ENCODE data around the gene TMED10. TPM values are rescaled to one million over a fixed set of nuclear protein-coding genes. Genes with fewer than 3 reads are reported as not detected.

TMED10 gene
- total RNA-seq, 1 donor from 2014 or later: 220 TPM

- Histone ChIP-seq H3K9me3 (ENCODE audit: low read depth) (no peaks in the 10 kb centered on the region), H3K27ac (no peak overlapping the region), H3K4me2 (no peak overlapping the region), H2AFZ (replicated peaks) (no peak overlapping the region), H3K79me2 (ENCODE audit: low read depth) (no peaks in the 10 kb centered on the region), H3K9ac (no peak overlapping the region), H3K27me3 (no peaks in the 10 kb centered on the region), H3K4me1 (no peaks in the 10 kb centered on the region), H3K36me3 (no peaks in the 10 kb centered on the region), H3F3A (ENCODE audit: low read depth) (no peaks in the 10 kb centered on the region), H3K4me3 (no peak overlapping the region), H4K20me1 (ENCODE audit: low read depth) (no peaks in the 10 kb centered on the region)
- Mint-ChIP-seq H3K36me3 (no peaks in the 10 kb centered on the region), H3K9me3 (no peaks in the 10 kb centered on the region), H3K4me1 (no peaks in the 10 kb centered on the region), H3K4me3 (no peak overlapping the region), H3K27ac (no peak overlapping the region), H3K27me3 (ENCODE audit: insufficient read depth, low read depth) (no peaks in the 10 kb centered on the region)
- DNase-seq (ENCODE audit: low spot score): no peak
- TF ChIP-seq EZH2phosphoT487 (IDR thresholded peaks at IDR 0.05) (no peak), CTCF (IDR thresholded peaks at IDR 0.05) (no peak), EZH2 (IDR thresholded peaks at IDR 0.05) (no peak)
Measured at GRCh38 chr14:75205591-75205990, 29.2 kb upstream of the TMED10 start.

- Histone ChIP-seq H3K4me1 (no peaks in the 10 kb centered on the region), H3K27me3 (no peaks in the 10 kb centered on the region), H3K9ac (no peak overlapping the region), H3K27ac (no peak overlapping the region), H3K4me3 (no peak overlapping the region), H3K4me2 (no peak overlapping the region), H4K20me1 (ENCODE audit: low read depth) (no peaks in the 10 kb centered on the region), H2AFZ (replicated peaks) (no peak overlapping the region), H3K79me2 (ENCODE audit: low read depth) (no peaks in the 10 kb centered on the region), H3K9me3 (ENCODE audit: low read depth) (no peaks in the 10 kb centered on the region), H3F3A (ENCODE audit: low read depth) (no peaks in the 10 kb centered on the region), H3K36me3 (no peaks in the 10 kb centered on the region)
- no peak overlapping the region for H3K4me3 Mint-ChIP-seq
- no peaks in the 10 kb centered on the region for H3K36me3 Mint-ChIP-seq
- TF ChIP-seq CTCF (IDR thresholded peaks at IDR 0.05): no peak
- no peak for TF ChIP-seq EZH2 (IDR thresholded peaks at IDR 0.05)
- no peak for TF ChIP-seq EZH2phosphoT487 (IDR thresholded peaks at IDR 0.05)
- no peak overlapping the region for H3K27ac Mint-ChIP-seq
- no peaks in the 10 kb centered on the region for H3K4me1 Mint-ChIP-seq
- DNase-seq (ENCODE audit: low spot score): no peak
- H3K9me3 Mint-ChIP-seq: no peaks in the 10 kb centered on the region
- H3K27me3 Mint-ChIP-seq (ENCODE audit: insufficient read depth, low read depth): peaks cover 2% of the 10 kb centered on the region
Measured at GRCh38 chr14:75204116-75204515, 27.7 kb upstream of the TMED10 start.

GRCh38 chr14:75202657-75203056 is 26.2 kb upstream of the TMED10 start:
- Histone ChIP-seq H3K27ac (no peak overlapping the region), H3K4me1 (no peaks in the 10 kb centered on the region), H3K9me3 (ENCODE audit: low read depth) (no peaks in the 10 kb centered on the region), H3K4me2 (no peak overlapping the region), H3F3A (ENCODE audit: low read depth) (no peaks in the 10 kb centered on the region), H3K4me3 (no peak overlapping the region), H4K20me1 (ENCODE audit: low read depth) (no peaks in the 10 kb centered on the region), H3K36me3 (no peaks in the 10 kb centered on the region), H2AFZ (replicated peaks) (no peak overlapping the region), H3K79me2 (ENCODE audit: low read depth) (no peaks in the 10 kb centered on the region), H3K27me3 (no peaks in the 10 kb centered on the region), H3K9ac (no peak overlapping the region)
- Mint-ChIP-seq H3K36me3 (no peaks in the 10 kb centered on the region), H3K27ac (no peak overlapping the region), H3K9me3 (no peaks in the 10 kb centered on the region), H3K4me3 (no peak overlapping the region), H3K4me1 (no peaks in the 10 kb centered on the region), H3K27me3 (ENCODE audit: insufficient read depth, low read depth) (peaks cover 2% of the 10 kb centered on the region)
- TF ChIP-seq EZH2phosphoT487 (IDR thresholded peaks at IDR 0.05) (no peak), CTCF (IDR thresholded peaks at IDR 0.05) (no peak), EZH2 (IDR thresholded peaks at IDR 0.05) (no peak)
- DNase-seq (ENCODE audit: low spot score): no peak

Measured in neural progenitor cell (in vitro differentiated cells).